Measurements from ENCODE around the gene FSTL4. TPM values are rescaled to one million over a fixed set of nuclear protein-coding genes. Genes with fewer than 3 reads are reported as not detected.

Gene FSTL4
- total and polyA plus RNA-seq, 12 donors: 0.01 to 0.42 (median 0.38) TPM; not detected in 6

DNA sequence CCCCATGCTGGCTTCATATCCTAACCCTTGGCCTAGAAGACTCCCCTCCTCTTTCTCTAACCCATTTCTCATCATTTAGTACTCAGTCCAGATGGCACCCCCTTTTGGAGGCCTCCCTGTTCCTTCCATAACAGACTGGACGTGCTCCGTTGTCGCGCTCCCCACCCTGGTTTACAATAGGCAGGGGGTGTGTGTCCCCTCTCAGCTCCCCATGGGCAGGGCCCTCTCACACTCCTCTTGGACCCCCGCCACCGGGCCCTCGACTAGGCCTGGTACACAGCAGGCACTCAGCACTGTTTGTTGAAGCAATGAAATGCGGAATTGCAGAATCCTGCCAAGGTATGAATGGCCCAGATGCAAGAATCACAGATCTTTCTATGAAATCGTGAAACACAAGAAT is 227.4 kb downstream of the FSTL4 start:
- intact Hi-C loops (cut with DNase I): no loop called here
- peaks cover 0 to 50% (median 15%) of the 10 kb centered on the region in 7 donors for H3K27me3 ChIP-seq
- no peak overlapping the region for H3K4me3 ChIP-seq
- DNase-seq (no peak), ATAC-seq (no peak)
- H3K4me1 ChIP-seq: no peaks in the 10 kb centered on the region
- 84 to 86% methylated on average over 9 of the region's 9 CpGs for WGBS, 2 donors
- no peaks in the 10 kb centered on the region for H3K9me3 ChIP-seq
- TF ChIP-seq, protein P1, sequence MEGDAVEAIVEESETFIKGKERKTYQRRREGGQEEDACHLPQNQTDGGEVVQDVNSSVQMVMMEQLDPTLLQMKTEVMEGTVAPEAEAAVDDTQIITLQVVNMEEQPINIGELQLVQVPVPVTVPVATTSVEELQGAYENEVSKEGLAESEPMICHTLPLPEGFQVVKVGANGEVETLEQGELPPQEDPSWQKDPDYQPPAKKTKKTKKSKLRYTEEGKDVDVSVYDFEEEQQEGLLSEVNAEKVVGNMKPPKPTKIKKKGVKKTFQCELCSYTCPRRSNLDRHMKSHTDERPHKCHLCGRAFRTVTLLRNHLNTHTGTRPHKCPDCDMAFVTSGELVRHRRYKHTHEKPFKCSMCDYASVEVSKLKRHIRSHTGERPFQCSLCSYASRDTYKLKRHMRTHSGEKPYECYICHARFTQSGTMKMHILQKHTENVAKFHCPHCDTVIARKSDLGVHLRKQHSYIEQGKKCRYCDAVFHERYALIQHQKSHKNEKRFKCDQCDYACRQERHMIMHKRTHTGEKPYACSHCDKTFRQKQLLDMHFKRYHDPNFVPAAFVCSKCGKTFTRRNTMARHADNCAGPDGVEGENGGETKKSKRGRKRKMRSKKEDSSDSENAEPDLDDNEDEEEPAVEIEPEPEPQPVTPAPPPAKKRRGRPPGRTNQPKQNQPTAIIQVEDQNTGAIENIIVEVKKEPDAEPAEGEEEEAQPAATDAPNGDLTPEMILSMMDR (IDR thresholded peaks at IDR 0.05): no peak
- H3K27ac ChIP-seq: no peak overlapping the region
- H3K36me3 ChIP-seq: no peaks in the 10 kb centered on the region

DNA sequence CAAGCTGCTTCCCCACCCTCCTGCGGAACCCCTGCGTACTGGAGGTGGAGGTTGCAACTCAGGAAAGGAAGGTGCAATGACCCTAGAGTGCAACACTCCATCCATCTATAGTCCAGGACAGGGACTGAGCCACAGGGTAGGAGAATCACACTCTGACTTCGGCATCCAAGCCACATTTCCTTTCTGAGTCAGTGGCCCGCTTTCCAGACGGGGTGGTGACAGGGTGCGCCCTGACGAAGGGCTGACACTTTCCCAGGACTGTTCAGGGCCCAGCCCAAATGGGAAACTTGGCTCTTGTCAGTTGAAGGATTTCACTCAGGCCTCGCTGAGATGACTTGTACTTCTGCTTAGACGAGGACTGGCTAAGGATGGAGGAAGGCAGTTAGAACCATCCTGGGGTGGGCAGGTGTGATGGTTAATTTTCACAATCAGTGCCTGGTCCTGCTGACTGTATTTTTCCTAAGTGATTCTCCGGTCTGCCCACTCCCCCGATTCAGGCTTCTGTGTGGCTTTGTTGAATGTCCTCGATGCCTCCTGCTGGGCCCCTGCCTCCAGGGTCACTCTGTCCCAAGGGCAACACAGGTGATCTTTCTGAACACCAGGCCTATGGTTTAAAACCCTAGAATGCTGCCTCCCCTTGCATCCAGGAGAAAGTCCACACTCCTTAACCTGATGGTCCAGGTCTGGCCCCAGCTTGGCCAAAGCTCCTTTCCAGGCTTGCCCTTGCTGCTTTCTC is 228.1 kb downstream of the FSTL4 start:
- no peaks in the 10 kb centered on the region for H3K36me3 ChIP-seq
- intact Hi-C loops (cut with DNase I): no loop called here
- no peak overlapping the region for H3K27ac ChIP-seq
- H3K27me3 ChIP-seq: peaks cover 0 to 53% (median 14%) of the 10 kb centered on the region in 7 donors
- ATAC-seq: peak in 3 of 8 donors; percentile 12 to 67 (median 17)
- no peaks in the 10 kb centered on the region for H3K9me3 ChIP-seq
- no peak for DNase-seq
- no peak overlapping the region for H3K4me3 ChIP-seq
- H3K4me1 ChIP-seq: no peaks in the 10 kb centered on the region
- 49 to 57% methylated on average over 12 of the region's 12 CpGs for WGBS, 2 donors
- TF ChIP-seq, protein P1 (IDR thresholded peaks at IDR 0.05): no peak

DNA sequence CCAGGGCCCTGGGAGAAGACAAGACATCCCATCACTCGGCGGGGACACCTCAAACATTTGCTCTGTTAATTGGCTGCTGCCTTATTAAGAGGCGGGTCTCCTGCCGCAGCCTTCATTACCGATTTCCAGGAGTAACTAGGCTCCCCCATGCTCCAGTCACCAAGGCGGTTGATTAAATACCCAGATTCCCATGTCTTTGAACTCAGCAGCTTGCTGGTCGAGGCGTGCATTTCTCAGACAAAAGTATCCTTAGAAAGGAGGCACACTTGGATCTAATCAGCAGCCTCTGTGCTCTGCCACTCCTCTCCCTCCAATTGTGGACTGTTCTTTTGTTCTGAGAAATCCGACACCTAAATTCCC is 228.8 kb downstream of the FSTL4 start:
- Histone ChIP-seq H3K27me3 (peaks cover 0 to 53% (median 11%) of the 10 kb centered on the region in 7 donors), H3K9me3 (peaks cover 0 to 4% (median 0%) of the 10 kb centered on the region in 11 donors), H3K4me3 (no peak overlapping the region), H3K27ac (no peak overlapping the region), H3K36me3 (no peaks in the 10 kb centered on the region), H3K4me1 (no peaks in the 10 kb centered on the region)
- TF ChIP-seq, protein P1 (IDR thresholded peaks at IDR 0.05): no peak
- intact Hi-C loops (cut with DNase I): no loop called here
- DNase-seq (no peak), ATAC-seq (no peak)
- WGBS, 2 donors: 26 to 43% methylated on average over 9 of the region's 9 CpGs

DNA sequence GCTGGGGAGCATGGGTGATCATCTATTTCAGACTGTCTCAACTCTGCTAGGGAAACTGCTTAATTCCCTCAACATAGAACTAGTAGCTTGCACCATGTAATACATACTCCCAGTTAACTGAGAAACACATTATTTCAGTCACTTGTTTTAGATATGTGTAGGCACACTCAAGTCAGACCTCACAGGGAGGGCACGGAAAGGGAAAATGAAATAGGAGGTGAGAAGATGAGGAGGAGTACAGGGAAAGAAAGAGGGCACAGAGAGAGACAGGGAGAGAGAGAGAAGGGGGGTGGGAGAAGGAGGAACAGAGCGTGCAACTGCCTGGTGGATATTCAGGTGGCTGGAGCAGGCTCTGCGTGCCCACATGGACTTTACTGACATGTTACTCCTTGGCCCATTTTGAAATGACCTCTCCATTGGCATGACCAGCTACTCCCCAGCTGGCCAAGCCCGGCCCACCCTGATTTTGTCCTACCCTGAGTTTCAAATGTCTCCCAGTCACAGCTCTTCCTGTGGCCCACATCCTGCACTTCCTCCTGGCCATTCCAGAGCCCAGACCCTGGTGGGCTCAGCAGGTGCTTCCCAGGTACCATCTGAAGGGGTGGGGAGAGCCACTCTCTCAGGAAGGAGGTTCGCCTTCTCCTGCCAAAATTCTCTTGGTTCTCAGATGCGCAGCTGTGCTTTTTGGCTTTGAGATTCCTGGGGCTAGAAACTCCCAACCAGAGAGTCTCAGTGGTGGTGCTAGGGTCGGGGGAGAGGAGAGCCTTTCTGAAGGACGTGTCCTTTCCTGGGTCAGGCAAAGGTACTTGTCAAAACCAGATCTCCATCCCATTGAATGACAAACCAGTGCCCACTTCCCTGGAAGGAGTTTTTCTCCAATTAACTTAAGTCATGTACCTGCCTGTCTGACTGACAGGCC is 229.4 kb downstream of the FSTL4 start:
- H3K4me1 ChIP-seq: no peaks in the 10 kb centered on the region
- 69 to 78% methylated on average over 8 of the region's 8 CpGs for WGBS, 2 donors
- TF ChIP-seq, protein P1 (IDR thresholded peaks at IDR 0.05): no peak
- peaks cover 0 to 10% (median 2%) of the 10 kb centered on the region in 11 donors for H3K9me3 ChIP-seq
- no peak overlapping the region for H3K4me3 ChIP-seq
- H3K27ac ChIP-seq: no peak overlapping the region
- peaks cover 0 to 49% (median 11%) of the 10 kb centered on the region in 7 donors for H3K27me3 ChIP-seq
- no peak for ATAC-seq
- intact Hi-C loops (cut with DNase I): no loop called here
- no peaks in the 10 kb centered on the region for H3K36me3 ChIP-seq
- DNase-seq: no peak

Data from heart right ventricle (tissue), 16 donors.